Heart left ventricle (tissue), 16 donors: ENCODE measurements around the gene DDX31. TPM values are rescaled to one million over a fixed set of nuclear protein-coding genes. Genes with fewer than 3 reads are reported as not detected.

Experiments
- ATAC-seq, 4 donors: fragments of 200-7000 bp; cut with Tn5 transposase; one replicate each; pipeline ENCODE4 v1.9.1; 2020 to 2022; ENCODE audit warnings: moderate library complexity in 4 of 4, mild to moderate bottlenecking in 3 of 4, moderate number of reproducible peaks in 1 of 4
- DNase-seq, 5 donors: peaks; one replicate each; pipeline ENCODE4 v3.0.0-alpha.2; 2020
- H3K27ac ChIP-seq, 12 donors: fragments of 200-600 bp; sonication (generic) in 4 of 12; one replicate each; pipeline versions ENCODE4 v1.5.0 to v1.8.0; 2016 to 2022; ENCODE audit warnings: mild to moderate bottlenecking in 2 of 12
- H3K27me3 ChIP-seq, 9 donors: fragments of 200-600 bp; sonication (generic) in 2 of 9; one replicate each; pipeline versions ENCODE4 v1.5.1 to v1.8.0; 2016 to 2022; ENCODE audit warnings: mild to moderate bottlenecking in 3 of 9
- H3K36me3 ChIP-seq, 9 donors: fragments of 200-600 bp; sonication (generic) in 2 of 9; one replicate each; pipeline versions ENCODE4 v1.5.0 to v1.8.0; 2018 to 2022; ENCODE audit warnings: mild to moderate bottlenecking in 2 of 9
- H3K4me1 ChIP-seq, 12 donors: fragments of 200-600 bp; sonication (generic) in 4 of 12; one replicate each; pipeline versions ENCODE4 v1.5.0 to v1.8.0; 2016 to 2022; ENCODE audit warnings: mild to moderate bottlenecking in 3 of 12
- H3K4me3 ChIP-seq, 12 donors: fragments of 200-600 bp; sonication (generic) in 4 of 12; one replicate each; pipeline versions ENCODE4 v1.5.0 to v1.8.0; 2017 to 2022; ENCODE audit warnings: mild to moderate bottlenecking in 9 of 12, moderate library complexity in 4 of 12
- H3K9me3 ChIP-seq, 12 donors: fragments of 200-600 bp; sonication (generic) in 4 of 12; one replicate each; pipeline versions ENCODE4 v1.5.0 to v1.8.0; 2016 to 2022; ENCODE audit warnings: mild to moderate bottlenecking in 1 of 12
- POLR2A ChIP-seq, 2 donors: fragments of 450-650 bp; IDR thresholded peaks; one replicate each; pipeline ENCODE4 v1.6.1; 2017; ENCODE audit warnings: antibody characterized with exemption in 2 of 2, mild to moderate bottlenecking in 2 of 2, moderate library complexity in 2 of 2
- WGBS, 4 donors: extraction: QIAGEN DNeasy Blood & Tissue Kit in 2 of 4; methylation state at CpG; one replicate each; pipeline versions ENCODE4 v1.1.5 to v1.1.7; 2013 to 2018; 5-methylcytosine and 5-hydroxymethylcytosine counted together
- intact Hi-C, 10 donors: fragments of 100-400 bp; cut with DNase I; formaldehyde crosslinking; loops; one replicate each; pipeline versions ENCODE4 v1.11.1 to v1.14.2; 2022
- polyA plus RNA-seq, 2 donors: library from polyadenylated mRNA; stranded (reverse); fragments of 200-250 nt; gene quantifications; one replicate each; pipeline ENCODE4 v1.2.3, GENCODE V29; 2013
- total RNA-seq, 9 donors: library from RNA; depleted of rRNA in 2 of 9; stranded (reverse); fragments of >200 nt in 2 of 9; fragmentation: NEBNext Ultra II Directional in 3 of 9; extraction: Animal tissue kit (Norgen Biotek cat#: 25700) in 3 of 9; gene quantifications; one replicate each; pipeline versions ENCODE4 v1.1.0 to v1.2.4, GENCODE V29; 2016 to 2023
- TF ChIP-seq, protein P1 (sequence below), 12 donors: fragments of 200-600 bp; sonication (generic) in 4 of 12; IDR thresholded peaks; one replicate each; pipeline versions ENCODE4 v1.5.0 to v1.8.0; 2018 to 2022; ENCODE audit warnings: antibody characterized with exemption in 12 of 12, mild to moderate bottlenecking in 5 of 12
- donor health status: ischemic (EF 13 %, LVEDD 7.1; RV severe dilation, severe dysfunction).
- donor health status: healthy with polysubstance abuse.
- donor health status: DM: no; HTN: yes; CAD: no.
- donor health status: DM: no; HTN: no; CAD: no.
- donor health status: ischemic (EF 25% LVEDD 6.9; RV normal size, moderate dysfunction).
- donor health status: ischemic (EF 25% LVEDD 5.7; RV mildly dilated, moderate dysfunction).
- donor health status: healthy.
- donor health status: DM: yes; HTN: yes; CAD: no.
- donor health status: ischemic (EF 35%, LVEDD 5.7; RV mildly dilated, moderate dysfunction).
- donor health status: nonischemic (EF 11% LVEDD 7.7; RV severe dilation, severe dysfunction).
- donor health status: DM: yes; HTN: yes; CAD: no.
- donor health status: PGD.
- donor health status: ischemic (EF 29% LVEDD 5.4; RV normal size, mild dysfunction).
- donor health status: nonischemic (EF 23%, LVEDD 6.1; RV moderate dilation, normal function).

Gene DDX31
- total and polyA plus RNA-seq, 11 donors, result 2.4 to 7.0 (median 5.1) TPM

DNA sequence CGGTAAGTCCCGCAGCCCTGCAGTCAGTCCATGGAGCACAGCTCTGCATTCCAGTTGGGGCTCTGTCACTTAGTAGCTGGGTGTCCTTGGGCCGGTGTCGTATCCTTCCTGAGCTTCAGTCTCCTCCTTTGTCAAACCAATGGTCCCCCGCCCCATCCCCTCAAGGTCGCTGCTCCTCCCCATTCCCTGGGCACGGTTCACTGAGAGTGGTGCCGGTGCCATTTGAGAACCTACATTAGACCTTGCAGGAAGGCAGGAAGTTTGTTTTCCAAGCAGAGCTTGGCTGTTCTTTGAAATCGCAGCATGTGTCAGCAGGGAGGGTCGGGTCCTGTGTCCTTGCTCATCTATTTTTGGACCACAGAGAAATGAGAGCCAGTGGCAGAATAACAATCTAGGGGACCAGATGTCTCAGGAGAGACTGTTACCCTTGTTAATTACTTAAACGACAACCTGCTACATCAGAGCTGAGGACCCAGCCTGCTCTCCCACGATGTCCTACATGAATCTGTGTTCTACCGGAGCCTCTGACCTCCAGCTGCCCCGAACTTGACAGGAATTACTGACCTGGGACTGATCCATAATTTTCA, 109.1 kb downstream of the DDX31 start:
- Histone ChIP-seq H3K4me1 (peaks cover 0 to 24% (median 4%) of the 10 kb centered on the region in 12 donors), H3K9me3 (peaks cover 0 to 3% (median 0%) of the 10 kb centered on the region in 12 donors), H3K27ac (peak overlapping the region in 2 of 12 donors; percentile 11 to 27), H3K4me3 (peak overlapping the region in 1 of 12 donors; percentile 13), H3K27me3 (peaks cover 0 to 10% (median 0%) of the 10 kb centered on the region in 9 donors), H3K36me3 (no peaks in the 10 kb centered on the region)
- WGBS, 4 donors, result 17 to 25% (median 22%) methylated on average over 13 to 14 of the region's 14 CpGs
- DNase-seq, result no peak
- ATAC-seq, result peak in 3 of 4 donors; percentile 29 to 78 (median 50)
- intact Hi-C loops, result loop anchor here in 1 of 10 donors (5.0 kb wide), 1 partner anchor 148 kb away; the partner anchor contains the start of gene CFAP77
- no peak for TF ChIP-seq POLR2A (IDR thresholded peaks at IDR 0.05)
- TF ChIP-seq, protein P1, sequence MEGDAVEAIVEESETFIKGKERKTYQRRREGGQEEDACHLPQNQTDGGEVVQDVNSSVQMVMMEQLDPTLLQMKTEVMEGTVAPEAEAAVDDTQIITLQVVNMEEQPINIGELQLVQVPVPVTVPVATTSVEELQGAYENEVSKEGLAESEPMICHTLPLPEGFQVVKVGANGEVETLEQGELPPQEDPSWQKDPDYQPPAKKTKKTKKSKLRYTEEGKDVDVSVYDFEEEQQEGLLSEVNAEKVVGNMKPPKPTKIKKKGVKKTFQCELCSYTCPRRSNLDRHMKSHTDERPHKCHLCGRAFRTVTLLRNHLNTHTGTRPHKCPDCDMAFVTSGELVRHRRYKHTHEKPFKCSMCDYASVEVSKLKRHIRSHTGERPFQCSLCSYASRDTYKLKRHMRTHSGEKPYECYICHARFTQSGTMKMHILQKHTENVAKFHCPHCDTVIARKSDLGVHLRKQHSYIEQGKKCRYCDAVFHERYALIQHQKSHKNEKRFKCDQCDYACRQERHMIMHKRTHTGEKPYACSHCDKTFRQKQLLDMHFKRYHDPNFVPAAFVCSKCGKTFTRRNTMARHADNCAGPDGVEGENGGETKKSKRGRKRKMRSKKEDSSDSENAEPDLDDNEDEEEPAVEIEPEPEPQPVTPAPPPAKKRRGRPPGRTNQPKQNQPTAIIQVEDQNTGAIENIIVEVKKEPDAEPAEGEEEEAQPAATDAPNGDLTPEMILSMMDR (IDR thresholded peaks at IDR 0.05), result no peak

DNA sequence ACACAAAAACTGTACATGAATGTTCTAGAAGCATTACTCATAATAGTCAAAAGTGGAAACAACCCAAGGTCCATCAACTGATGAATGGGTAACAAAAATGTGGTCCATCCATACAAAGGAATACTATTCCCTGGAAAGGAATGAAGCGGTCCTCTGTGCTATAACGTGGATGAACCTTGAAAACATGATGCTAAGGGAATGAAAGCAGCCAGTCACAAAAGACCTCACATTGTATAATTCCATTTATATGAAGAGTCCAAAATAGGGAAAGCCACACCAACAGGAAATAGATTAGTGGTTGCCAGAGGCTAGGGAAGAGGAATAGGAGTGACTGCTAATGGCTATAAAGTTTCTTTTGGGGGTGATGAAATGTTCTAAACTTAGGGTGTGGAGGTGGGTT, 110.1 kb downstream of the DDX31 start:
- peaks cover 0 to 24% (median 4%) of the 10 kb centered on the region in 12 donors for H3K4me1 ChIP-seq
- ATAC-seq (no peak), DNase-seq (no peak)
- no peak overlapping the region for H3K27ac ChIP-seq
- 91 to 94% (median 93%) methylated on average over 2 of the region's 2 CpGs for WGBS, 4 donors
- peaks cover 0 to 3% (median 0%) of the 10 kb centered on the region in 12 donors for H3K9me3 ChIP-seq
- H3K27me3 ChIP-seq, result peaks cover 0 to 10% (median 0%) of the 10 kb centered on the region in 9 donors
- H3K4me3 ChIP-seq, result no peak overlapping the region
- TF ChIP-seq, protein P1 (IDR thresholded peaks at IDR 0.05), result no peak
- no peak for TF ChIP-seq POLR2A (IDR thresholded peaks at IDR 0.05)
- H3K36me3 ChIP-seq, result no peaks in the 10 kb centered on the region
- intact Hi-C loops, result loop anchor here in 1 of 10 donors (5.0 kb wide), 1 partner anchor 147 kb away; the partner anchor contains the start of gene CFAP77

DNA sequence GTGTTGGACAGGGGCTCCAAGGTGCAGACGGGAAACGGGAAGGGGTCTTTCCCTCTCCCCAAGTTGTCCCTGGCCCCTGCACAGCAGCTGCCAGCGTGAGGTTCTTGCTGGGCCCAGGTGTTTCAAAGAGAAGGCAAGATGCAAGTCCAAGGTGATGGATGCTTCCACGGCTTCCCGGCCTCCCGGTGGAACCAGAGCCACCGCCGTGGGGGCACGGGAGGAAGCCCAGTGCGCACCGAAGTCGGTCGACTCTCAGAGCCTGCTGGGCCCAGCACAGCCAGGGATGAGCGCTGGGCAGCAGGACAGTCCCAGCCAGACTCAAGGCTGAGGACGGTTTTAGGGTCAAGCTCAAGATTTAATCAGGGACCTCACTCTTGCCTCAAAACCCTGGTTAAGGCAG, 112.6 kb downstream of the DDX31 start:
- no peak overlapping the region for H3K27ac ChIP-seq
- no peak overlapping the region for H3K4me3 ChIP-seq
- ATAC-seq (no peak), DNase-seq (peak in 1 of 5 donors; percentile 42)
- TF ChIP-seq POLR2A (IDR thresholded peaks at IDR 0.05), result no peak
- TF ChIP-seq, protein P1 (IDR thresholded peaks at IDR 0.05), result no peak
- WGBS, 4 donors, result 88 to 91% (median 90%) methylated on average over 13 to 15 of the region's 15 CpGs
- H3K27me3 ChIP-seq, result peaks cover 0 to 7% (median 0%) of the 10 kb centered on the region in 9 donors
- no peaks in the 10 kb centered on the region for H3K36me3 ChIP-seq
- intact Hi-C loops, result no loop called here
- peaks cover 0 to 3% (median 0%) of the 10 kb centered on the region in 12 donors for H3K9me3 ChIP-seq
- peaks cover 0 to 19% (median 3%) of the 10 kb centered on the region in 12 donors for H3K4me1 ChIP-seq

DNA sequence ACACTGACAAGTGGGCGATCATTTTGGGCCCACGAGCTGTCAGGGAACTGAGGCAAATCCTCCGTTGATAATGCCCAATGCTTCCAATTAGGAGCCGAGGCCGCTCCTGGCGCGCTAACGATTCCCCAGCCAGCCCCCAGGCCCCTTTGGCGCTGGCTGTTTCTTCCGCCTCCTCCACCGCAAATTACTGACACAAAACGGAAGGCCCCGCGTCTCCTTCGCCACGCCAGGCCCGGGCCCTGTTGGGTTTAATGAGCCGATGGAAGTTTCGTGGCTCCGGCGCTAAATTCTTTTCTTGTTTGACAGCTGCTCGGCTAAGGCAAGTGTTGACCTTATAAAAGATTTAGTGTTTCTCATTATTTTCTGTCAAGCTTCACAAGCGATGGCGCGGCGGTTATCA, 113.1 kb downstream of the DDX31 start:
- peaks cover 0 to 7% (median 0%) of the 10 kb centered on the region in 9 donors for H3K27me3 ChIP-seq
- H3K36me3 ChIP-seq, result no peaks in the 10 kb centered on the region
- ATAC-seq (no peak), DNase-seq (no peak)
- intact Hi-C loops, result no loop called here
- H3K27ac ChIP-seq, result no peak overlapping the region
- no peak for TF ChIP-seq POLR2A (IDR thresholded peaks at IDR 0.05)
- TF ChIP-seq, protein P1 (IDR thresholded peaks at IDR 0.05), result no peak
- H3K9me3 ChIP-seq, result peaks cover 0 to 3% (median 0%) of the 10 kb centered on the region in 12 donors
- H3K4me3 ChIP-seq, result no peak overlapping the region
- H3K4me1 ChIP-seq, result peaks cover 0 to 15% (median under 1%) of the 10 kb centered on the region in 12 donors
- 71 to 82% (median 78%) methylated on average over 26 of the region's 26 CpGs for WGBS, 4 donors
